ENCODE measurements around the gene FHL3. TPM values are rescaled to one million over a fixed set of nuclear protein-coding genes. Genes with fewer than 3 reads are reported as not detected.
A peak's percentile ranks its signal among the peaks of the same experiment; 100 is the strongest.

Gene FHL3
- 100 to 1,000 TPM in 1 of 3 donors, 10 to 100 TPM in 2; 36.8 to 121 (median 74.1) TPM for polyA plus RNA-seq

GRCh38 chr1:38005195-38006007 is at the start of gene FHL3:
FHL3 (minus strand) TSS chr1:38005514; CDS start chr1:37999412, 6,102 bp downstream.
- Mint-ChIP-seq H3K27me3 (ENCODE audit: low read depth in 3 of 3) (peaks cover 1 to 7% (median 2%) of the 10 kb centered on the region in 3 donors), H3K36me3 (peaks cover 0 to 3% (median 0%) of the 10 kb centered on the region in 3 donors), H3K4me1 (peaks cover 77% of the 10 kb centered on the region in 2 donors), H3K9me3 (no peaks in the 10 kb centered on the region), H3K27ac (peak within 1 kb of the TSS; percentile 90 to 96 (median 96)), H3K4me3 (peak within 1 kb of the TSS; percentile 92 to 97 (median 94))
- peak in 2 of 3 donors; percentile 48 for DNase-seq

- Mint-ChIP-seq H3K27ac (no peak overlapping the region), H3K36me3 (no peaks in the 10 kb centered on the region), H3K4me3 (no peak overlapping the region), H3K9me3 (peaks cover 0 to 2% (median 0%) of the 10 kb centered on the region in 6 donors), H3K27me3 (ENCODE audit: low read depth in 3 of 3) (peaks cover 3 to 14% (median 10%) of the 10 kb centered on the region in 3 donors), H3K4me1 (peaks cover 5 to 8% of the 10 kb centered on the region in 2 donors)
- DNase-seq, result no peak
Observed at GRCh38 chr1:38053416-38054091, 48.2 kb upstream of the FHL3 start.

DNA sequence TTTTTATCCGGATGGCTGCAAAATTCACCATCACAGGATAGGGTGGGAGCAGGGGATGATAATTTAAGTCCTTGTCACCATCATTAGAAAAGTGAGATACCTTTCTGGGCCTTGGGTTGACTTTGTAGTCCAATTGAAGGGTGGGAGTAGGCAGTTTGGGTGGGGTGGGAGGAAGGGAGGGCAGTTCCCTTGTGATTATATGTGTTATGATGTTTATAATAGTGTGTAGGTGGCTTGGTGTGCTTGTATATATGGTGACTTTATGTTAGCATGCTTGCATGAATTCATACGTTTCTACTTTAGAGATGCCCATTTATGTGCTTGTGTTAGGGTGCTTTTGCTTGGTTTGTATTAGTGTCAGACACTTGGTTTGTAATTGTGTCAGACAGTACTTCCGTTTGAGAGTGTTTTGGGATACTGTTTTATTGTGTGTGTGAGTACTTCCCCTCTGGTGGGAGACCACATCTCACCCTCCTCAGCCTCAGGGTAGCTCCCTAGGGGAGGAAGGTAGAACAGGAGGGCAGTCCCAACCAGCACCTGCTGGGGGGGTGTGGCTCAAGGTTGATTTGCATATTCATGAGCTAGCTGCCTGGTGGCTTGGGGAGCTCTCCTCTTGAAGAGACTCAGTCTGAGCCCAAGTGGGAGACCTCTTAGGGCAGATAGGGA is 47.6 kb upstream of the FHL3 start:
- DNase-seq, result no peak
- peaks cover 3 to 17% (median 10%) of the 10 kb centered on the region in 3 donors for H3K27me3 Mint-ChIP-seq (ENCODE audit: low read depth in 3 of 3)
- no peak overlapping the region for H3K4me3 Mint-ChIP-seq
- peaks cover 0 to 2% (median 0%) of the 10 kb centered on the region in 6 donors for H3K9me3 Mint-ChIP-seq
- H3K4me1 Mint-ChIP-seq, result peaks cover 5 to 8% of the 10 kb centered on the region in 2 donors
- no peaks in the 10 kb centered on the region for H3K36me3 Mint-ChIP-seq
- H3K27ac Mint-ChIP-seq, result no peak overlapping the region

GRCh38 chr1:38051079-38051543 is 45.8 kb upstream of the FHL3 start:
- Mint-ChIP-seq H3K27me3 (ENCODE audit: low read depth in 3 of 3) (peaks cover 3 to 17% (median 10%) of the 10 kb centered on the region in 3 donors), H3K9me3 (peaks cover 0 to 2% (median 0%) of the 10 kb centered on the region in 6 donors), H3K27ac (no peak overlapping the region), H3K4me1 (peaks cover 5 to 8% of the 10 kb centered on the region in 2 donors), H3K4me3 (no peak overlapping the region), H3K36me3 (no peaks in the 10 kb centered on the region)
- no peak for DNase-seq

DNA sequence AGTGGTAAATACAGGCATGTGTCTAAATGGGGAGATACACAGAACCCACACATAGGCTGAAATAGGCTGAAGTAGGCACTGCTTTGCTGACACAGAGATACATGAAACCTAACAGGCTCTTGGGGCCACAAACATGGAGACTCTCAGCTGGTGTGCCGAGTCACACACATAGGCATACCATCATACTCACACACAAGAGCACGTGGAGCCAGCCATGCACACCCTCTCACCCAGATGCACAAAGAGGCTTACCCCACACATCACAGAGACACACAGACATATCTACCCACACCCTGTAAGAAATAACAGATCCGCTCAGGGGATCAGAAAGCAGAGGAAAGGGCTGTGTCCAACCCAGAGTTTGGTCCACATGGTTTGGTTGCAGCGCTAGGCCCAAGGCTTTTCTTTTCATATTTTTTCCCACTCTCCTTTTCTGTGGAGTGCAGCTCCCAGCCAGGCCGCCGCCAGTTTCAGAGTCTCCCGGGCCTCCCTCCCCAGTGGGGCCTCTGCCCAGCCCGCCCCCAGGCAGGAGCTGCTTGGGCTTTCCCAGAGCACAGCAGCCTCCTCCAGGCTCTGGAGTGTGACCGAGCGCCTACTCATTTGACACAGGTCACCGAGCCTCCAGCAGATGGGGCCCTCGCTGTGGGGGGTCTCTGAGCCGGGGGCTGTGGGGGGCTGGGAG is 45.2 kb upstream of the FHL3 start:
- H3K4me3 Mint-ChIP-seq, result no peak overlapping the region

GRCh38 chr1:38047603-38048141 is 42.4 kb upstream of the FHL3 start:
- no peaks in the 10 kb centered on the region for H3K9me3 Mint-ChIP-seq
- H3K27me3 Mint-ChIP-seq (ENCODE audit: low read depth in 3 of 3), result peaks cover 7 to 25% (median 16%) of the 10 kb centered on the region in 3 donors
- H3K4me1 Mint-ChIP-seq, result peaks cover 12 to 15% of the 10 kb centered on the region in 2 donors
- H3K4me3 Mint-ChIP-seq, result peak overlapping the region; percentile 69 to 77 (median 76)
- DNase-seq, result peak in 1 of 3 donors; percentile 3
- H3K36me3 Mint-ChIP-seq, result no peaks in the 10 kb centered on the region
- no peak overlapping the region for H3K27ac Mint-ChIP-seq

More for the DNA sequence above, 45.2 kb upstream of the FHL3 start:
- H3K9me3 Mint-ChIP-seq, result peaks cover 0 to 2% (median 0%) of the 10 kb centered on the region in 6 donors
- H3K27me3 Mint-ChIP-seq (ENCODE audit: low read depth in 3 of 3), result peaks cover 0 to 15% (median 8%) of the 10 kb centered on the region in 3 donors
- no peak overlapping the region for H3K27ac Mint-ChIP-seq
- no peaks in the 10 kb centered on the region for H3K36me3 Mint-ChIP-seq
- DNase-seq, result no peak
- peaks cover 7 to 8% of the 10 kb centered on the region in 2 donors for H3K4me1 Mint-ChIP-seq

- Mint-ChIP-seq H3K27ac (no peak overlapping the region), H3K4me1 (peaks cover 12 to 14% of the 10 kb centered on the region in 2 donors), H3K36me3 (no peaks in the 10 kb centered on the region), H3K27me3 (ENCODE audit: low read depth in 3 of 3) (peaks cover 9 to 29% (median 18%) of the 10 kb centered on the region in 3 donors), H3K4me3 (peak overlapping the region; percentile 69 to 77 (median 76)), H3K9me3 (no peaks in the 10 kb centered on the region)
- DNase-seq, result peak; percentile 73 to 78 (median 76)
Observed at GRCh38 chr1:38046884-38047602, 41.7 kb upstream of the FHL3 start.

DNA sequence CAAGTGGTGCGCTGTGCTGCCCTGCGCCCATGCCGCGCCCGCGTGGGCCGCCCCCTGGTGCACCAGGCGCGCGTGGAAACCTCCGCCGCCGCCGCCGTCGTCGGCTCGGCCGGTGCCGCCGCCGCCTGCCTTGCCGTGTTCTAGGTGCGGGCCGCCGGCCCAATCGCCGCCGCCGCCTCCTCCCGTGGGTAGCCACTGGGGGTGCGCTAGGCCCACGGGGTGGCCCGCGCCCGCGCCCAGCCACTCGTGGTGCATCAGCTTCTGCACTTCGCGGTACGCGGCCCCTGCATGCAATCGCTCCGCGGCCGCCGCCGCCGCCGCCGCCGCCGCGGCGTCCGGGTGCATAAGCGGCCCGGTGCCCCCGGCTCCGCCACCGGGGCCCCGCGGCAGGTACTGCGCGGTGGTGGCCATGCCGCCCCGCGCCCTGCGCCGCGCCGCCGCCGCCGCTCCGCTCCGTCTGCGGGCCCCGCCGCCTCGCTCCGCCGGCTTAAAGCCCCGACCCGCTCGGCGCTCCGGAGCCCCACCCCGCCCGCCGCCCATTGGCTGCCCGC is 41.1 kb upstream of the FHL3 start, which contains the start of gene POU3F1:
TSS of gene POU3F1 (minus strand) at position 461 of the 551 bp plus-strand sequence. CDS start at position 411, 50 bp downstream.
- peaks cover 9 to 29% (median 24%) of the 10 kb centered on the region in 3 donors for H3K27me3 Mint-ChIP-seq (ENCODE audit: low read depth in 3 of 3)
- H3K4me3 Mint-ChIP-seq, result peak within 1 kb of the TSS; percentile 69 to 77 (median 76)
- H3K9me3 Mint-ChIP-seq, result no peaks in the 10 kb centered on the region
- peaks cover 12 to 14% of the 10 kb centered on the region in 2 donors for H3K4me1 Mint-ChIP-seq
- no peak within 1 kb of the TSS for H3K27ac Mint-ChIP-seq
- H3K36me3 Mint-ChIP-seq, result no peaks in the 10 kb centered on the region
- DNase-seq, result peak in 1 of 3 donors; percentile 30

GRCh38 chr1:38045401-38046332 is 40.4 kb upstream of the FHL3 start:
- no peak overlapping the region for H3K27ac Mint-ChIP-seq
- no peaks in the 10 kb centered on the region for H3K36me3 Mint-ChIP-seq
- H3K4me1 Mint-ChIP-seq, result peaks cover 12 to 14% of the 10 kb centered on the region in 2 donors
- peak overlapping the region; percentile 54 to 73 (median 59) for H3K4me3 Mint-ChIP-seq
- no peaks in the 10 kb centered on the region for H3K9me3 Mint-ChIP-seq
- peak in 1 of 3 donors; percentile 12 for DNase-seq
- H3K27me3 Mint-ChIP-seq (ENCODE audit: low read depth in 3 of 3), result peaks cover 9 to 29% (median 27%) of the 10 kb centered on the region in 3 donors

- Mint-ChIP-seq H3K36me3 (no peaks in the 10 kb centered on the region), H3K27ac (no peak overlapping the region), H3K4me3 (peak overlapping the region; percentile 68 to 86 (median 77)), H3K9me3 (no peaks in the 10 kb centered on the region), H3K27me3 (ENCODE audit: low read depth in 3 of 3) (peaks cover 9 to 32% (median 21%) of the 10 kb centered on the region in 3 donors), H3K4me1 (peaks cover 12 to 14% of the 10 kb centered on the region in 2 donors)
- DNase-seq, result no peak
Observed at GRCh38 chr1:38044221-38045215, 39.2 kb upstream of the FHL3 start.

All from immature natural killer cell (primary cell).